ENCODE results near the gene MAX.

GRCh38 chr14:65137648-65138307 is 35.5 kb upstream of the MAX start:
- TF ChIP-seq CTCF (IDR thresholded peaks at IDR 0.05) (no peak), REST (IDR thresholded peaks at IDR 0.05; ENCODE audit: insufficient read depth in 1 of 2, low read depth in 2 of 2, low read length in 1 of 2) (no peak), POLR2AphosphoS5 (IDR thresholded peaks at IDR 0.05; ENCODE audit: low read depth, low read length) (no peak)
